Measurements from ENCODE around the gene MYBPC2.

Gene MYBPC2

GRCh38 chr19:50509366-50509765 is 76.7 kb downstream of the MYBPC2 start:
- ChIA-PET POLR2A (ENCODE audit: low non-redundant PET) (no interaction called here), CTCF (no interaction called here)
- TF ChIP-seq CTCF (conservative IDR thresholded peaks at IDR 0.05; ENCODE audit: low read depth), result no peak
- H3K27ac ChIP-seq, result peak overlapping the region; percentile 29
- DNase-seq (ENCODE audit: low spot score), result no peak

- POLR2A ChIA-PET (ENCODE audit: low non-redundant PET), result no interaction called here
- peak overlapping the region; percentile 78 for H3K27ac ChIP-seq
- CTCF ChIA-PET, result interaction anchor here (0.6 kb wide), 1 partner anchor 50 kb away, joined by 3 read pairs; no protein-coding TSS in a partner anchor
- no peak for TF ChIP-seq CTCF (conservative IDR thresholded peaks at IDR 0.05; ENCODE audit: low read depth)
- DNase-seq (ENCODE audit: low spot score), result no peak
Measured at GRCh38 chr19:50510121-50510670, 77.5 kb downstream of the MYBPC2 start.

GRCh38 chr19:50510700-50511068 is 78.0 kb downstream of the MYBPC2 start:
- TF ChIP-seq CTCF (conservative IDR thresholded peaks at IDR 0.05; ENCODE audit: low read depth), result no peak
- DNase-seq (ENCODE audit: low spot score), result no peak
- H3K27ac ChIP-seq, result peak overlapping the region; percentile 78
- ChIA-PET POLR2A (ENCODE audit: low non-redundant PET) (interaction anchor here (0.8 kb wide), 1 partner anchor 9 kb away, joined by 4 read pairs; no protein-coding TSS in a partner anchor), CTCF (no interaction called here)

GRCh38 chr19:50511069-50511822 is 78.6 kb downstream of the MYBPC2 start, which contains the start of gene JOSD2:
JOSD2 (minus strand) TSS chr19:50511191; CDS start chr19:50510431, 760 bp downstream.
- ChIA-PET POLR2A (ENCODE audit: low non-redundant PET) (interaction anchor here (0.8 kb wide), 1 partner anchor 9 kb away, joined by 4 read pairs; no protein-coding TSS in a partner anchor), CTCF (no interaction called here)
- DNase-seq (ENCODE audit: low spot score), result peak; percentile 96
- no peak for TF ChIP-seq CTCF (conservative IDR thresholded peaks at IDR 0.05; ENCODE audit: low read depth)
- H3K27ac ChIP-seq, result peak within 1 kb of the TSS; percentile 78

- no peak for TF ChIP-seq CTCF (conservative IDR thresholded peaks at IDR 0.05; ENCODE audit: low read depth)
- CTCF ChIA-PET, result no interaction called here
- H3K27ac ChIP-seq, result peak overlapping the region; percentile 78
- DNase-seq (ENCODE audit: low spot score), result no peak
- POLR2A ChIA-PET (ENCODE audit: low non-redundant PET), result no interaction called here
Measured at GRCh38 chr19:50512112-50512998, 79.7 kb downstream of the MYBPC2 start.

- no peak for TF ChIP-seq CTCF (conservative IDR thresholded peaks at IDR 0.05; ENCODE audit: low read depth)
- POLR2A ChIA-PET (ENCODE audit: low non-redundant PET), result no interaction called here
- H3K27ac ChIP-seq, result no peak overlapping the region
- CTCF ChIA-PET, result no interaction called here
- DNase-seq (ENCODE audit: low spot score), result no peak
Measured at GRCh38 chr19:50512999-50513745, 80.5 kb downstream of the MYBPC2 start.
